ENCODE measurements around the gene PNMA5. TPM values are rescaled to one million over a fixed set of nuclear protein-coding genes. Genes with fewer than 3 reads are reported as not detected.

PNMA5 gene
- total RNA-seq, 1 experiment from 2014 or later, result 0.13 TPM

DNA sequence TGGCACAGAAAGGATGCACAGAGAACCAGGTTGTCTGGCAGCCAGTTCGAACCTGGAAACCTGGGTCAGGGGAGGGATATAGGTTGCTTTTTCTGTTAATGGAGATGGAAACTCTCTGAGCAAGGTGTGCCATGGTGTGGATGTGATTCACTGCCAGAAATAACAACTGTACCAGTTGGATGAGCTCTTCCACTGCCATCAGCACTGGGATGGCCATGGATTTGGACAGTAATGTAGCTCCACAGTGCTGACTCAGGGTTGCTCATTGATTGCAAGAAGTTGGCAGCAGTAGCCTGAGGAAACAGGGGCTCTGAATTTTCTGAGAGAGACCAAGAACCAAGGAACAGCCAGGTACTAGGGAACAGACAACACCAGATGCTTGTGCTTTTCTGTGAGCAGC, 33.8 kb downstream of the PNMA5 start:
- CTCF ChIA-PET, result no interaction called here
- no peak overlapping the region for H3K27ac Mint-ChIP-seq

More for the DNA sequence above, 33.8 kb downstream of the PNMA5 start:
- peaks cover 1% of the 10 kb centered on the region; the same call in 1 of the 2 replicates for H3K27me3 Mint-ChIP-seq (ENCODE audit: low read depth)
- no peaks in the 10 kb centered on the region for H3K36me3 Mint-ChIP-seq
- no peaks in the 10 kb centered on the region for H3K9me3 Mint-ChIP-seq
- POLR2A ChIA-PET, result no interaction called here
- no peak overlapping the region for H3K4me3 Mint-ChIP-seq
- DNase-seq (ENCODE audit: low spot score) (no peak), ATAC-seq (no peak)
- TF ChIP-seq E2F4 (CRISPR knock-in tag; IDR thresholded peaks at IDR 0.05; ENCODE audit: borderline replicate concordance, low read depth) (no peak), ATF1 (CRISPR knock-in tag; IDR thresholded peaks at IDR 0.05) (no peak), ZNF423 (CRISPR knock-in tag; IDR thresholded peaks at IDR 0.05) (no peak), NR1H2 (CRISPR knock-in tag; IDR thresholded peaks at IDR 0.05) (no peak), AFF4 (CRISPR knock-in tag; IDR thresholded peaks at IDR 0.05; ENCODE audit: borderline replicate concordance) (no peak), ATF3 (CRISPR knock-in tag; conservative IDR thresholded peaks at IDR 0.05) (no peak), RORB (CRISPR knock-in tag; IDR thresholded peaks at IDR 0.05) (no peak), CREB1 (CRISPR knock-in tag; IDR thresholded peaks at IDR 0.05) (no peak), ZNF263 (CRISPR knock-in tag; IDR thresholded peaks at IDR 0.05; ENCODE audit: low read depth) (no peak), FOXJ3 (CRISPR knock-in tag; IDR thresholded peaks at IDR 0.05; ENCODE audit: borderline replicate concordance) (no peak), ATF6 (CRISPR knock-in tag; IDR thresholded peaks at IDR 0.05) (no peak), ZNF671 (CRISPR knock-in tag; IDR thresholded peaks at IDR 0.05) (no peak), SMAD3 (CRISPR knock-in tag; IDR thresholded peaks at IDR 0.05; ENCODE audit: borderline replicate concordance) (no peak), SMAD4 (CRISPR knock-in tag; IDR thresholded peaks at IDR 0.05) (no peak)
- TF ChIP-seq, protein P1, sequence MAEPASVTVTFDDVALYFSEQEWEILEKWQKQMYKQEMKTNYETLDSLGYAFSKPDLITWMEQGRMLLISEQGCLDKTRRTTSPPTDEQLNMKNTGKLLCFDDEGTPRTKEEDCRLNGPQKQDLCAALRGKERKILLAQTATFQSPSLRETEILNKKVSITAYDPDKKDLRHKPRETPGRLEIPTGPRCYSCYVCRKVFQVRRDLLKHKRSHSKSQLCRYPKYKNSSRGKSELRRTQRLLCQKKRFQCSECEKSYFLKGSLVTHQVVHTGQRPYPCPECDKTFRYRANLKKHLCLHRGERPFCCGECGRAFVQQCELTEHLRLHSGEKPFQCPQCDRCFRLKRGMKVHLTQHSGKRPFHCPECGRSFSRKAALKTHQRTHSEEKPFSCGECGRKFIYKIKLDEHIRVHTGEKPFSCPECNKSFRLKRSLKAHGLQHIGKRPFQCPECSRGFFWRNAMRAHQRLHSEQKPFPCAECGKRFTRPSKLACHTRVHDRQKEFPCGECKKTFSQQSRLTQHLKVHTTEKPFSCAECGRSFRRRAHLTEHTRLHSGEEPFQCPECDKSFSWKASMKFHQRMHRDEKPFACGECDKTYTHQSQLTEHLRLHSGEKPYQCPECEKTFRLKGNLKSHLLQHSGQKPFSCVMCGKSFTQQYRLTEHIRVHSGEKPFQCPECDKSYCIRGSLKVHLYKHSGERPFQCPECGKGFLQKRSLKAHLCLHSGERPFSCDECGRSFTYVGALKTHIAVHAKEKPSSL (CRISPR knock-in tag; conservative IDR thresholded peaks at IDR 0.05), result no peak
- TF ChIP-seq, protein P2, sequence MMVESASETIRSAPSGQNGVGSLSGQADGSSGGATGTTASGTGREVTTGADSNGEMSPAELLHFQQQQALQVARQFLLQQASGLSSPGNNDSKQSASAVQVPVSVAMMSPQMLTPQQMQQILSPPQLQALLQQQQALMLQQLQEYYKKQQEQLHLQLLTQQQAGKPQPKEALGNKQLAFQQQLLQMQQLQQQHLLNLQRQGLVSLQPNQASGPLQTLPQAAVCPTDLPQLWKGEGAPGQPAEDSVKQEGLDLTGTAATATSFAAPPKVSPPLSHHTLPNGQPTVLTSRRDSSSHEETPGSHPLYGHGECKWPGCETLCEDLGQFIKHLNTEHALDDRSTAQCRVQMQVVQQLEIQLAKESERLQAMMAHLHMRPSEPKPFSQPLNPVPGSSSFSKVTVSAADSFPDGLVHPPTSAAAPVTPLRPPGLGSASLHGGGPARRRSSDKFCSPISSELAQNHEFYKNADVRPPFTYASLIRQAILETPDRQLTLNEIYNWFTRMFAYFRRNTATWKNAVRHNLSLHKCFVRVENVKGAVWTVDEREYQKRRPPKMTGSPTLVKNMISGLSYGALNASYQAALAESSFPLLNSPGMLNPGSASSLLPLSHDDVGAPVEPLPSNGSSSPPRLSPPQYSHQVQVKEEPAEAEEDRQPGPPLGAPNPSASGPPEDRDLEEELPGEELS (CRISPR knock-in tag; IDR thresholded peaks at IDR 0.05), result no peak
- H3K4me1 Mint-ChIP-seq, result peaks cover 5% of the 10 kb centered on the region; the same call in 1 of the 2 replicates

Measured in WTC11 (cell line).